Stimulated activated CD8-positive, alpha-beta memory T cell treated with anti-CD3 and anti-CD28 coated beads, Interleukin-7, amount 100 ng/mL, for 24 hours (primary cell): Measurements from ENCODE around the gene C3orf20.
"Not testable (repeated sequence)": the region's sequence is repeated elsewhere in the genome, so short reads cannot be mapped to it uniquely, and the experiment has no call there.

Experiments used
- DNase-seq: peaks from one replicate; pipeline ENCODE4 v3.0.0-alpha.2; 2020; ENCODE audit warnings: low read depth

Gene C3orf20

DNA sequence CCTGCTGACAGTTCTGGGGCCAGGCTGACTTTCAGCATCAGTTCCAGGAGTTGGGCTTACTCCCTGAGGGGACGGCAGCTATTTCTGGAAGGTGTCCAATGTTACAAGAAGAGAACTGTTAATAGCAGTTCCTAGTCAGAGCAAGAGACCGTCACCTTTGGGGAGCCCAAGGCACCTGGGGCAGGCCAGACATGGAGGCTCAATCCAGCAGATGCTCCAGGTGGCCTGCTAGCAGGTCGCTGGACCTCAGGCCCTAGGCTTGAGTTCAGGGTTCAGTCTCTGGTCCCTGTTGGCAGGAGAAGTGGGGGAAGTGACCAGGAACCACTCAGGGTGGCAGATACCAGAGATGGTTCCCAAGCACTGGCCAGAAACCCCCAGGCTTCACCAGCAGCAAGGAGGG, 25.9 kb downstream of the C3orf20 start:
- DNase-seq: no peak

DNA sequence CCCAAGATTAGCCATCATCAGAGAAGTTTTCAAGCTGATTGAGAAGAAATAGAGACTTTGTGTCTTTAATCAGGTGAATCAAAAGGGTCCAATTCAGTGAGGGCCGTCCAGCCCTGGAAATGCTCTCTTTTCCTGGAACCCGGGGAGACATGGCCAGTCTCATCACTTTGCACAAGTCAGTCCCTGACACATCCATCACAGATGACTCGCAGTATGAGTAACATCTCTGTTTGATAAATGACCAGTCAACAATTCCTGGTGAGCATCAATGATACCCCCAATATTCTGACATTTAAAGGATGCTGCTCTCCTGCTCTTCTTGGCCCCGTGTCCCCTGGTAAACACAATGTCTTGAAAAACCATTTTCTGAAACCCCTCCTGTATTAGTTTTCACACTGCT, 26.7 kb downstream of the C3orf20 start:
- no peak for DNase-seq

DNA sequence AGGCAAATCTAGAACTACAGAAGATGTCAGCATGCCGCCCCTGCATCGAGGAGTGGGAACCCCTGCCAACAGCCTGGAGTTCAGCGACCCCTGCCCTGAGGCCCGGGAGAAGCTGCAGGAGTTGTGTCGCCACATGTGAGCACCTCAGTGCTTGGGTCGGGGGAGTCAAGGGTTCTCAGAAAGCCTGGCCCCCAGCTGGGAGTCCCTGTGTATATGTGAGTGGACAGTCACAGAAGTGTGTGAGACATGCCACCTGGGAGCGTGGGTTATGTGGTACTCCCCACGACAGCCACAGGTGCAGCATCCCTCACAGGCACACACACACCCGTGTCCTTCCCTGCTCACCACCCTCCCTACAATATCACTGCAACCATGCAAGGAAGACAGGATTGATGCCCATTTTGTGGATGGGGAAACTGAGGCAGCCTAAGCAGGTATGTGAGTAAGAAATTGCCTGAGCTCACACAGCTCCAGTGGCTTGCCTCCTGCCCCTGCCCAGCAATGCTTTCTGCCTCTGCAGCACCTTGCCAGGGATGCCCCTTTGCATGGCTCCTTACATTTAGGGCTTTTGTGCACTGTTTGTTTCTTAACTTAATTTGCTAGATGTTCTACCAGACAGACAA, 28.3 kb downstream of the C3orf20 start:
- no peak for DNase-seq

DNA sequence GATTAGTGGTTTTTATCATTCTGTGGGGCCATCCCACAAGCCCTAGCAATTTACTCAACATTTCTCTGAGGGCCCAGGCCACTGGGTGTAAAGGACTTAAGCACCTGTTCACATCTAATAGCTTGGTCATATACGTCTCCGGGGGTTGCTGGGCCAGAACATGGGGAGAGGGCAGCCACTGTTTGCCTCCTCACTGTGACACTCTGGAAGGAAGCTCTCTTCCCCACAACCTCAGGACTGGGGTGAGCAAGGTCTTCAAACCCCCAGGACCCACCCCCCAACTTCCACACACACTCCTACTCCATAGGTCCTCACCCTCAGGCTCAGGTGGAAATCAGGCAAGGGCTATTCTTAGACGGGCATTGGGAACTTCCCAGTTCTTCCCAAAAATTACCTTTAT, 28.9 kb downstream of the C3orf20 start:
- no peak for DNase-seq

DNA sequence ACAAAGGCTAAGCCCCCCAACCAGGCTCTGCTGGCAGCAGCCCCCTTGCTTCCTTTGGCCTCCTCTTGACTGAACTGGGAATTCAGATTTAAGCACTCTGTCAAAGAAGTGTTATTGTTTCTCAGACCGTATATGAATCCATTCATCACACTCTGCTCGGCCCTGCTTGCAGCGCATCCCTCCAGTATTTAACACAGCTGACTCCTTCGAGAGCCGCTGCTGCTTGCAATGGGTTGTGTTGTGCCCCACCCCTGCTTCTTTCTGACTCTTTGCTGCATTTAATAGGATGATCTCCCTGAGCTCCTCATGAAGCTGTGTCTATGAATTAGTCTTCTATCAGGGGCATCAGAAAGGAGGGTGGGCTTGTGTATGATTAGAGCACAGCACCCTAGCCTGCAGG, 31.2 kb downstream of the C3orf20 start:
- DNase-seq: no peak

GRCh38 chr3:14716591-14716990, 41.6 kb downstream of the C3orf20 start:
- DNase-seq: no peak

GRCh38 chr3:14717307-14717706, 42.4 kb downstream of the C3orf20 start:
- DNase-seq: no peak

DNA sequence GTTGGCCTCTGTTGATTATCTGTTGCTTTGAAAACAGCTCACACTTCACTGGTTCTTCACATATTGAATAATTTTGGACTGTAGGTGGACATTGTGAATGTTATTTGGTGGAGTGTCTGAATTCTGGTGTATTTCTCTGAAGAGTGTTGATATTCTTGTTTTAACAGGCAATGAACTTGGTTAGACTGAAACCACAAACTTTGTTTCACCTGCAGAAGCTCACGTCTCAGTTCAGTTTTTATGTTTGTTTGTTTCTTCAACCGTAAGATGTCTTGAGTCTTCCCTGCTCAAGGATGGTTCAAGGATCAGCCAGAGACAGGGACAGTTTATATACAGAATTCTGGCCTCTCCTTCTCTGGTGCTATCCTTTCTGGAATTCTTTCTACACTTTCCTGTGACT, 43.6 kb downstream of the C3orf20 start:
- no peak for DNase-seq

- no peak for DNase-seq
These were observed 44.1 kb downstream of the C3orf20 start for GRCh38 chr3:14719006-14719405.

DNA sequence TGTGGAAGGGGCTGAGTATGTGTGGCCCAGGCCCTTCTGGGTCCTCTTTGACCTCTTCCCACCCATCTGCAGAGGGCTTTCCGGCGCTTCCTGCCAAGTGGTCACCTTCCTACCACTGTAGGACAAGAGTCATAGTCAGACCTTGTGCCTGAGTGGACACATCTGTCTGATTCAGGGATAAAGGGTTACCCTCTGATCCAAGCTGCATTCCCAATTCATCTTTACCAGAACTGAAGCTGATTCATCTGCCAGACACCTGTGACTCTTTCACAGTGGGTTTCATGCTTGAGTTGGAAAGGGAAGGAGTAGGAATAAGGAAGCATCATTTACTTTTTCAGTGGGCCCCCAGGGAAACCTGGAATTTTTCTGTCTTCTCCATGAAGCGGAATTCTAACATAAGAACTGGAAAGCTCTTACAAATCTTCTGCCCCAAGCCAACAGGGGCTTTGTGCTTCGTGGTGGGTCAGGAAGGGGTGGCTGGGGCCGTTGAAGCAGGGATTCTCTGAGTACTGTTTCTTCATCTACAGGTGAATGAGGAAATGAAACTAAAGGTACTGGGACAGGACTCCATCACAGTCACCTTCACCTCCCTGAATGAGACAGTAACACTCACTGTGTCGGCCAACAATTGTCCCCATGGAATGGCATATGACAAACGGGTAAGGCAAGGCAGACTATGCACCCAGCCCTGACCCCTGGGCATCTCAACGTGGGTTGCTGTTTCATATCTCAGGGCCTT, 46.4 kb downstream of the C3orf20 start:
- no peak for DNase-seq

GRCh38 chr3:14725013-14725412, 50.1 kb downstream of the C3orf20 start:
- no peak for DNase-seq

DNA sequence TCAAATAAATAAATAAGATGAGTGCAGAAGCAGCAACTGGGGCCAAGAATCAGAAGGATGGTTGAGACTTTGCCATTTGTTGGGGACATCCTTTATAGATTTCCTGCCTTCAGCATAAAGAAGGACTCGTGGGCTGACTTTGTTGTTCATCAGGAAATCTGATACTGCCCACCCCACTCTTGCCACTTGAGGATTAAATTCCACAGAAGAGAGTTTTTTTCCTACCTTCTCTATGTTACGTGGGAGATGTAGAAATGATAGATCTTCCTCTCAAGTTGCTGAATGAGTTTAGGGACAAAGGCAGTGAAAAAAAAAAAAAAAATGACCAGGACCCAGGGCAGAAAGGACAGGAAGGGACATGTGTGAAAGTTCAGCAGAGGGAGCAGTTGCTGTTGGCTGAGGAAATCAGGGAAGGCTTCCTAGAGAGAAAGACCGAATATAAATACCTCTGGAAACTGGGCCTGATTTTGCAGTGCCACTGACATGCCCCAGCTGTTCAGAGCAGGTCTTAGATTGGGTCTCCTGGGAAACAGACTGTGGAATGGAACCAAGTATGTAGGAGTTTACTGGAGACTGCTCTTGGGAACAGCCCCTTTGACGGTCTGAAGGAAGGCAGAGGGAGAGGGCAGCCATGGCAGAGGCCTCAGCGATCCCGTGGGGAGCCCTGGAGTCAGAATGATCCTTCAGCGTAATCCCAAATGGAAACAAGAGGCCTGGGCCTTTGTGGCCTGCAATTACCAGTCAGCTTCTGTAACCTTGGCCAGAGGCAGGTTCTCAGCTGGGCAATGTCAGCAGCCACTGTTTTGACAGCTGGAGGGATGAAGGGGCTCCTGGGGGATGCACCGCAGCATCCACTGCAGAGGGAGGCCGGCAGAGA, 50.9 kb downstream of the C3orf20 start:
- no peak for DNase-seq

DNA sequence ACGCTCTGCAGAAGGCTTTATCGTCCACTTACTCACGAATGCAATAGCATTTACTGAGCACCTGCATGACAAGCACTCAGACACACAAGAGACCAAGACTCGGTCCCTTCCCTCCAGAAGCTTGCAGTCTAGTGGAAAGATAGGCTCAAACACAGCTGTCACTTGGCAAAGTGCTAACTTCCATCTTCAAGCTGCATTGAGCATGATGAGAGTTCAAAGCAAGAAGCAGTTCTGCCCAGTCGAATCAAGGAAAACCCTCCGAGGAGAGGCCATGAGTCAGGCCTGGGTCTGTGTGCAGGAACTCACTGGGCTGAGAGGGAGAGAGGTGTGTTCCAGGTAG, 51.5 kb downstream of the C3orf20 start:
- no peak for DNase-seq

DNA sequence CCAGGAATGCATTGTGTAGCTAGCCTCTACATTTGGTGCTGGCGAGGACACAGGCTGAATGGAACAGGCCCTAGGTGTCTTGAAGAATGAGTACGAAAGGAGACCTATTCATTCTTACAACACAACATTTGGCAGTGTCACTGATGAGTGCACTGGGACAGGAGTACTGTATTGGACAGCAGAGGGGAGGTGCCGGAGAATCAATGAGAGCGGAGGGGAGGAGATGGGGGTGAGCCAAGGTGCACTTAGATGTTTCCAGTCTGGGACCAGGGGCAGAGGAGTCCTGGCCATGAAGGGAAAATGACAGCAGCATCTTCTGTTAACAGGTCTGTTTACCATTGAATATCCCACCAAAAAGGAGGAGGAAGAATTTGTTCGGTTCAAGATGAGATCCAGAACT, 53.2 kb downstream of the C3orf20 start:
- DNase-seq: no peak

- no peak for DNase-seq
These were observed 55.9 kb downstream of the C3orf20 start for GRCh38 chr3:14730703-14731382.

DNA sequence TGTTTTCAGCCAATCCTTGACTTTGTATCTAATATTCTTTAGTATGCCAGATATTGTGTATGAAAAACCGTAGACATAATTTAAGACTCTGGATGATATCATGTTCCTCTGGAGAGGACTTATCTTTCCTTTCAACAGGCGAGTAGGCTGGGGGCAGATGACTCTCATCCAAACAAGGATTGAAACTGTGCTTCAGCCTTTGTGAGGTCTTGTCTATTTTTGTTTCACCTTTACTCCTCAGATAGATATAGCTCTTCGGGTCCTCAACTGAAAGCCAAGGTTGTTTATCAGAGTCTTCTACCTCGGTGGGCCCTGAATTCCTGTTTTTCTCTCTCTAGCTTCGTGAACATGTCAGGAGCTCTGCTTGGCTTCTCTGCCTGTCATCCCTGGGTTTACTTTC, 66.0 kb downstream of the C3orf20 start:
- no peak for DNase-seq

- DNase-seq: no peak
These were observed 66.6 kb downstream of the C3orf20 start for GRCh38 chr3:14741510-14741909.

DNA sequence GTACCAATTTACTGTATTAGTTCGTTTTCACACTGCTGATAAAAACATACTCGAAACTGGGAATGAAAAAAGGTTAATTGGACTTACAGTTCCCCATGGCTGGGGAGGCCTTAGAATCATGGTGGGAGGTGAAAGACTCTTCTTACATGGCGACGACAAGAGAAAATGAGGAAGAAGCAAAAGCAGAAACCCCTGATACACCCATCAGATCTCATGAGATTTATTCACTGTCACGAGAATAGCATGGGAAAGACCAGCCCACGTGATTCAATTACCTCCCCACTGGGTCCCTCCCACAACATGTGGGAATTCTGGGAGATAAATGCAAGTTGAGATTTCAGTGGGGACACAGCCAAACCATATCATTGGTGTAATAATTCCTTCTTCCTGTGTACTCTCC, 69.6 kb downstream of the C3orf20 start:
- DNase-seq: no peak

DNA sequence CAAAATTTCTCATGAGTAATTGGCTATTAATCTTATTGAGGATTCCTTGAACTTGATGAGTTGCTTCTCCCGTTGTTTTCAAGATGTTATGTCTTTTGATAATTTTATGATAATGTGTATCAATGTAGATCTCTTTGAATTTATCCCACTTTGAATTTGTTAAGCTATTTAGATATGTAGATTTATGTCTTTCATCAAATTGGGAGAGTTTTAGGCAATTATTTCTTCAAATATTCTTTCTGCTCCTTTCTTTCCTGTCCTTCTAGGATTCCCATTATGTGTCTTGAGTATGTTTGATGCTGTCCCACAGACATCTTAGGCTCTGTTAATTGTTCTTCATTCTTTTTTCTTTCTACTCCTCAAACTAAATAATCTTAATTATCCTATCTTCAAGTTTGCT, 75.7 kb downstream of the C3orf20 start:
- no peak for DNase-seq

GRCh38 chr3:14752979-14753378, 78.0 kb downstream of the C3orf20 start:
- not testable (repeated sequence) for DNase-seq

- DNase-seq: no peak
These were observed 82.3 kb downstream of the C3orf20 start for GRCh38 chr3:14757153-14757700.

DNA sequence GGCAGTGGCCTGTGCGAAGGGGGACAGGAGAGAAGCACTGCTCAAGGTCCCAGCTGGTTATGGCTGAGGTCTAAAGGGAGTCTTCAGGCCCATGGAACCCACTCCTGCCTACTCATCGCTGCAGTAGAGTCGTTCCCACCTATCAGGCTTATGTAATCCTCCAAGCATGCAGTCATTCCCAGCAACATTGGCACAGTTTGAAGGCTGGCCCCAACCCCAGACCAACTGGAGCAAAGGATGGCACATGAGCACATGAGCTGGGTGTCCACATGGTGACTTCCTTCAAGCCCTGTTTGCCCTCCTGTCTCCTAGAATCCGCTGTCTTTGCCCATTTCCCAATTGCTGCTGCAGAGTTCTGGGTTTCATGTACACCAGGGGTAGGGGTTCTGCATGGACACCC, 83.4 kb downstream of the C3orf20 start:
- no peak for DNase-seq
